ENCODE measurements around the gene CDK2AP2. TPM values are rescaled to one million over a fixed set of nuclear protein-coding genes. Genes with fewer than 3 reads are reported as not detected.

Gene CDK2AP2
- total RNA-seq, 1 donor from 2014 or later: 19.0 TPM

DNA sequence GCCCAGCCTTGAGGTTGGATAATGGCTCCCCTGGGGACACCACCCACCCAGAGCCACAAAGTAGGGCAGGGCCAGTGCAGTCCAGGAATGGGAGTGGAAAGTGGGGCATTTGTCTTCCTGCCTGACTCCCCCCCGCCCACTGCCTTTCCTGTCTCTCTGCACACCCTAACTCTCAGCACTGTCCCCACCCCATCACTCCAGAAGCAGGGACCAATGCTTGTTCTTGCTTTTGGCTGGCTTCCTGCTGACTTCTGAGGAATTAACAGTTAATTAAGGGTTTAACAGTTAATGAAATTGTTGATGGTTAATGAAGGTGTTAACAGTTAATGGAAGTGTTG is 7.5 kb downstream of the CDK2AP2 start:
- FAIRE-seq (no peak), DNase-seq (ENCODE audit: low read depth) (no peak)
- H3K36me3 ChIP-seq (ENCODE audit: control insufficient read depth, insufficient read depth, low read length): peaks cover 39% of the 10 kb centered on the region
- TF ChIP-seq, protein P1, sequence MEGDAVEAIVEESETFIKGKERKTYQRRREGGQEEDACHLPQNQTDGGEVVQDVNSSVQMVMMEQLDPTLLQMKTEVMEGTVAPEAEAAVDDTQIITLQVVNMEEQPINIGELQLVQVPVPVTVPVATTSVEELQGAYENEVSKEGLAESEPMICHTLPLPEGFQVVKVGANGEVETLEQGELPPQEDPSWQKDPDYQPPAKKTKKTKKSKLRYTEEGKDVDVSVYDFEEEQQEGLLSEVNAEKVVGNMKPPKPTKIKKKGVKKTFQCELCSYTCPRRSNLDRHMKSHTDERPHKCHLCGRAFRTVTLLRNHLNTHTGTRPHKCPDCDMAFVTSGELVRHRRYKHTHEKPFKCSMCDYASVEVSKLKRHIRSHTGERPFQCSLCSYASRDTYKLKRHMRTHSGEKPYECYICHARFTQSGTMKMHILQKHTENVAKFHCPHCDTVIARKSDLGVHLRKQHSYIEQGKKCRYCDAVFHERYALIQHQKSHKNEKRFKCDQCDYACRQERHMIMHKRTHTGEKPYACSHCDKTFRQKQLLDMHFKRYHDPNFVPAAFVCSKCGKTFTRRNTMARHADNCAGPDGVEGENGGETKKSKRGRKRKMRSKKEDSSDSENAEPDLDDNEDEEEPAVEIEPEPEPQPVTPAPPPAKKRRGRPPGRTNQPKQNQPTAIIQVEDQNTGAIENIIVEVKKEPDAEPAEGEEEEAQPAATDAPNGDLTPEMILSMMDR (IDR thresholded peaks at IDR 0.05; ENCODE audit: insufficient read depth, low read length, severe bottlenecking): no peak
- H3K27me3 ChIP-seq (ENCODE audit: control insufficient read depth, insufficient read depth, low read length): no peaks in the 10 kb centered on the region
- H3K4me3 ChIP-seq (ENCODE audit: low read depth, low read length): no peak overlapping the region

DNA sequence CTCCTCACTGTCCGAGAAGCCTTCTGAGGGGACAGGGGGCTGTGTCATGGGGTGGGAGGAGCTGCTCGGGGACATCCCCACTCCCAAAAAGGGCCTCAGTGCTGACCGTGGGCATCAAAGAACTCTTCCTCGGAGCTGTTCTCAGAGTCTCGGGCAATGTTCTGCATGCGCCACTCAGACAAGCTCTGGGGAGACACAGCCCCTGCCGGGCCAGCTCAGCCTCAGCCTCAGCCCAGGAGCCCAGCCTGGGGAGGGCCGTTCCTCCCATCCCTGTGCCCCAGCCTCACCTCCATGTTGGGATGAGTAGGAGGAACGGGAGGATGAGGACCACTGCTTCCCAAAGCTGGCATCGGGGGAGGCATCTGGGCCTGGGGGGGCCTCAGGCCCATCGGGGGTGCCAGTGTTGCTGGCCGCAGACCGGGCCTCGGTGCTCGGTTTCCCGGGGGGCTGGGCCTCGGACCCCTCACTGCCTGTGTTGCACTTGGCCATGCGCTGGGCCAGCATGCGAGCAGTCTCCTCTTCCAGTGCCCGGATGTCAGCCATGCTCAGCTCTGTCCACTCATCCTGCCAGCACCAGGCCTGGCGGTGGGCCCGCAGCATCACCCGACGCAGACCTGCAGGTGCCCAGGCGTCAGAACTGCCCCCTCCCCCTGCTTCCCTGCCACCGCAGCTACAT is 8.0 kb downstream of the CDK2AP2 start:
- Histone ChIP-seq H3K27me3 (ENCODE audit: control insufficient read depth, insufficient read depth, low read length) (no peaks in the 10 kb centered on the region), H3K4me3 (ENCODE audit: low read depth, low read length) (no peak overlapping the region), H3K36me3 (ENCODE audit: control insufficient read depth, insufficient read depth, low read length) (peaks cover 42% of the 10 kb centered on the region)
- FAIRE-seq: no peak
- TF ChIP-seq, protein P1 (IDR thresholded peaks at IDR 0.05; ENCODE audit: insufficient read depth, low read length, severe bottlenecking): no peak
- no peak for DNase-seq (ENCODE audit: low read depth)

DNA sequence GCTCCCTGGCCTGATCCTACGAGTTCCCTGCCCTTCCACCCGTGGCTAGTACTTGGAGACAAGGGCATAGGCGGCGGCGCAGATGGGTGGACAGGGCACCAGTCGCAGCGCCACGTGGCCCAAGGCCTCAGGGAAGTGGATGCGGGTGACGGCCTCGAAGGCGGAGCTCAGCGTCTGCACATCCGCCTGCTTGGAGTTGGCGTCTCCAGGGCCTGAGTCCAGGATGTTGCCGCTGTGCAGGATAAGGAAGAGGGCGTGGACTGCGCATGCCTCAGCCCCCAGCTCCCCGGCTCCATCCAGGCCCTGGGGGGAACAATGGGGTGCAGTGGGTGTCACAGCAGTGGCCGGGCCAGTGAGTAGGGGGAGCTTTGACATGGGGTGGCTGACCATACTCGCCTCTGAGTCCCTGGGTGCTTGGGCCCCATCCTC is 9.4 kb downstream of the CDK2AP2 start:
- FAIRE-seq (no peak), DNase-seq (ENCODE audit: low read depth) (no peak)
- TF ChIP-seq, protein P1 (IDR thresholded peaks at IDR 0.05; ENCODE audit: insufficient read depth, low read length, severe bottlenecking): no peak
- no peaks in the 10 kb centered on the region for H3K27me3 ChIP-seq (ENCODE audit: control insufficient read depth, insufficient read depth, low read length)
- H3K36me3 ChIP-seq (ENCODE audit: control insufficient read depth, insufficient read depth, low read length): peaks cover 49% of the 10 kb centered on the region
- no peak overlapping the region for H3K4me3 ChIP-seq (ENCODE audit: low read depth, low read length)

DNA sequence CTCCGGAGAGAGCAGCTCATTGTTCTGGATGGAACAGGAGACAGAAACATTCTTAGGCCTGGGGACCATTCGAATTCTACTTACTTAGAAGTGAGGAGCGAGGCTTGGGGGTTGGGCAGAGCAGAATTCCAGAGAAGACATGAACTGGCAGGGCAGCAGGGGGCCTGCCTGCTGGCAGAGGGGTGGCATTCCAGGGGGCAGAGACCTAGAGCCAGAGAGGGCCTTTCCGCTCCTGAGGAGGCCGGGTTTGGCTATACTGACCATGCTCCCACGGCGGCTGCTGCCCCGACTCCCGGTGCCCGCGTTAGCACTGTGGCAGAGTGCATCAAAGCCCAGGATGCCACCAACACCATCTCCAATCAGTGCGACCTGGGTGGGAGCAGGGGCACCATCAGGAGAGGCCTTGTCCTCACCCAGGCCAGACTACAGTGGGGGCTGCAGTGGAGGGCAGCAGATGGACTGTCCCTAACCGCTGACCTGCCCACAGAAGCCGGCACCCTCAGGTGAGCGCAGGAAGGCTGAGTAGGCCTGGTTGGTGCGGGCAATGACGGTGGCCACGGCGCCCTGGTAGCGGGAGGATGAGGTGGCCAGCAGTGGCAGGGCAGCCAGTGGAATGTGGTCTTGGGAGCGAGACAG is 10.2 kb downstream of the CDK2AP2 start:
- no peak for FAIRE-seq
- Histone ChIP-seq H3K36me3 (ENCODE audit: control insufficient read depth, insufficient read depth, low read length) (peaks cover 51% of the 10 kb centered on the region), H3K4me3 (ENCODE audit: low read depth, low read length) (no peak overlapping the region), H3K27me3 (ENCODE audit: control insufficient read depth, insufficient read depth, low read length) (no peaks in the 10 kb centered on the region)
- TF ChIP-seq, protein P1 (IDR thresholded peaks at IDR 0.05; ENCODE audit: insufficient read depth, low read length, severe bottlenecking): no peak
- no peak for DNase-seq (ENCODE audit: low read depth)

DNA sequence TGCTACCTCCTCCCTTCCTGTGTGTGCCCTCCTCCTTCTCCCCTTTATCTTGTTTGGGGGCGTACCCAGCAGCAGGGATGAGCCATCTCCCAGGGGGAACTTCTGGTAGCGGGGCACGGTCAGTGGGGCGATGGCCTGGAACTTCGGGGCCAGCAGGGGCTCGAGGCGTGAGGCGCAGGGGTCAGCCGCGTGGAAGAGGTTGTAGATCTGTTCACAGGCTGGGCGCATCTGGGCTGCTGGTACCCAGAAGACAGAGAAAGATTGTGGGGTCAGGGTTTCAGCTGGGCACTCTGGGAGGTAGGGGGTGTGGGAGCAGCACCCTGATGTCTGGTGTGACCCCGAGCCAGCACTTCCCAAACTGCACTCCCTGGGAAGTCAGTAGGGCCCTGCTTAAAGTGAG is 11.8 kb downstream of the CDK2AP2 start:
- H3K36me3 ChIP-seq (ENCODE audit: control insufficient read depth, insufficient read depth, low read length): peaks cover 45% of the 10 kb centered on the region

More for the DNA sequence above, 11.8 kb downstream of the CDK2AP2 start:
- no peak overlapping the region for H3K4me3 ChIP-seq (ENCODE audit: low read depth, low read length)
- DNase-seq (ENCODE audit: low read depth) (no peak), FAIRE-seq (no peak)
- TF ChIP-seq, protein P1 (IDR thresholded peaks at IDR 0.05; ENCODE audit: insufficient read depth, low read length, severe bottlenecking): no peak
- no peaks in the 10 kb centered on the region for H3K27me3 ChIP-seq (ENCODE audit: control insufficient read depth, insufficient read depth, low read length)

All from bronchial epithelial cell (primary cell).